Calu3 (cell line): Measurements from ENCODE around the gene FGR. TPM values are rescaled to one million over a fixed set of nuclear protein-coding genes. Genes with fewer than 3 reads are reported as not detected.
"Not testable (repeated sequence)": the region's sequence is repeated elsewhere in the genome, so short reads cannot be mapped to it uniquely, and the experiment has no call there.

Experiments
- BruUV-seq: library from RNA; stranded (reverse); fragments of 400-500 nt; replicated peaks from 2 replicates; lab custom pipeline; 2021; lab: Mats Ljungman, UMichigan
- CTCF ChIA-PET: fragments of 300-600 bp; sonication (Branson Sonifier 250); formaldehyde crosslinking; loops from one replicate; lab custom pipeline; 2022; ENCODE audit warnings: antibody characterized with exemption; lab: Charles Lee
- DNase-seq: peaks from one replicate; pipeline ENCODE4 v3.0.0; 2022
- H3K27ac Mint-ChIP-seq: one replicate; pipeline ENCODE4 v1.8.0; 2022; ENCODE audit warnings: mixed read lengths; ENCODE audit not compliant: unreplicated experiment
- H3K27me3 Mint-ChIP-seq: one replicate; pipeline ENCODE4 v1.8.0; 2022; ENCODE audit warnings: mixed read lengths; ENCODE audit not compliant: unreplicated experiment
- H3K36me3 Mint-ChIP-seq: one replicate; pipeline ENCODE4 v1.8.0; 2022; ENCODE audit warnings: mild to moderate bottlenecking, moderate library complexity, mixed read lengths; ENCODE audit not compliant: insufficient read depth, unreplicated experiment
- H3K4me1 Mint-ChIP-seq: one replicate; pipeline ENCODE4 v1.8.0; 2022; ENCODE audit warnings: mild to moderate bottlenecking, low read depth, mixed read lengths; ENCODE audit not compliant: unreplicated experiment
- H3K4me3 Mint-ChIP-seq: one replicate; pipeline ENCODE4 v1.8.0; 2022; ENCODE audit warnings: mild to moderate bottlenecking, low read depth, moderate library complexity, mixed read lengths; ENCODE audit not compliant: unreplicated experiment
- H3K9me3 Mint-ChIP-seq: one replicate; pipeline ENCODE4 v1.8.0; 2022; ENCODE audit warnings: low read depth, mixed read lengths; ENCODE audit not compliant: unreplicated experiment
- intact Hi-C: fragments of 100-400 bp; cut with micrococcal nuclease; formaldehyde crosslinking; loops from one replicate; pipeline ENCODE4 v1.10.0; 2022; ENCODE audit not compliant: unreplicated experiment
- total RNA-seq: library from RNA; stranded (reverse); gene quantifications from 2 replicates; pipeline ENCODE4 v1.2.3, GENCODE V29; 2022
- TF ChIP-seq, protein P1 (sequence below): fragments of 200-600 bp; IDR thresholded peaks from one replicate; pipeline ENCODE4 v1.8.0; 2022; ENCODE audit warnings: antibody characterized with exemption; ENCODE audit not compliant: unreplicated experiment

FGR gene
- total RNA-seq, 1 experiment from 2014 or later: not detected

DNA sequence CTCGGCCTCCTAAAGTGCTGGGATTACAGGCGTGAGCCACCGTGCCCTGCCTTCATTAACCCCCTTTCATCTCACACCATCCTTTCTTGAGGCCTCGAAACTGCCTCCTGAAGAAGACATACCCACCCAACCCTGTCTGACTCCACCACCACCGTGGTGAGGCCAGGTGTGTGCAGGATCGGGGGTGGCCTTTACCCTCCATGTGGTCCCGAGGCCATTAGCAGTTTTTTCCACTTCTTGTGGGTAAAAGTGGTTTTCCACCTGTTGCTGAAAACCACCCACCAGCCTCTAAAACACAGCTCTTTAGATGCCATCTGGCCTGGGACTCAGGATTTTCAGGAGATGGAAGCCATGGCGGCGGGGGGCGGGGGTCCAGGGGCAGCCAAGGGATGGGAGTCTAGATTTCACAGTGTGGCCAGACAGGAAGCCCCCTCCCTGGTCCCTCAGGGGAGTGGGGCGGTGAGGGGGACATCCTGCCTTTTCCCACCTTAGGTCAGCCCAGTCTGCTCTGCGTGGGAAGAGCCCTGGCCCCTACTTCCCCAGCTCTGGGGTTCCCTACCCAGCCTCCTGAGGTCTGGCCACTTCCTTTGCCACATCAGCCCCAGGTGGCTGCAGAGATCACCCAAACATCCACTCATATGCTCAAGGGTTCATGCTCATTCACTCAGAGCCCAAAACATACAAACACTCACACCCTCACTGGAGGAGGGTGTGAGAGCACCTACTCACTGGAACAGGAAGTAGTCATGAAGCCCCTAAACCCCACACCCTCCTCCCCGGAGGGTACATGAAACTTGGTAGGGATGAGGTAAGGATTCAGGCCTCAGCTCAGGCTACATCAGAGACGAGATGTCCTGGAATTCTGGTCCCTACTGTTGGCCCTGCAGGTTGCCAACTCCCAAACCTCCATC, 2.3 kb downstream of the FGR start:
- Mint-ChIP-seq H3K9me3 (no peaks in the 10 kb centered on the region), H3K4me1 (no peaks in the 10 kb centered on the region), H3K36me3 (no peaks in the 10 kb centered on the region), H3K4me3 (no peak overlapping the region), H3K27ac (no peak overlapping the region), H3K27me3 (peaks cover 83% of the 10 kb centered on the region)
- no TSS peak for BruUV-seq
- no peak for DNase-seq
- intact Hi-C loops: no loop called here
- CTCF ChIA-PET: interaction anchor here (0.7 kb wide), 1 partner anchor 15 kb away, joined by 5 read pairs; no protein-coding TSS in a partner anchor
- TF ChIP-seq, protein P1, sequence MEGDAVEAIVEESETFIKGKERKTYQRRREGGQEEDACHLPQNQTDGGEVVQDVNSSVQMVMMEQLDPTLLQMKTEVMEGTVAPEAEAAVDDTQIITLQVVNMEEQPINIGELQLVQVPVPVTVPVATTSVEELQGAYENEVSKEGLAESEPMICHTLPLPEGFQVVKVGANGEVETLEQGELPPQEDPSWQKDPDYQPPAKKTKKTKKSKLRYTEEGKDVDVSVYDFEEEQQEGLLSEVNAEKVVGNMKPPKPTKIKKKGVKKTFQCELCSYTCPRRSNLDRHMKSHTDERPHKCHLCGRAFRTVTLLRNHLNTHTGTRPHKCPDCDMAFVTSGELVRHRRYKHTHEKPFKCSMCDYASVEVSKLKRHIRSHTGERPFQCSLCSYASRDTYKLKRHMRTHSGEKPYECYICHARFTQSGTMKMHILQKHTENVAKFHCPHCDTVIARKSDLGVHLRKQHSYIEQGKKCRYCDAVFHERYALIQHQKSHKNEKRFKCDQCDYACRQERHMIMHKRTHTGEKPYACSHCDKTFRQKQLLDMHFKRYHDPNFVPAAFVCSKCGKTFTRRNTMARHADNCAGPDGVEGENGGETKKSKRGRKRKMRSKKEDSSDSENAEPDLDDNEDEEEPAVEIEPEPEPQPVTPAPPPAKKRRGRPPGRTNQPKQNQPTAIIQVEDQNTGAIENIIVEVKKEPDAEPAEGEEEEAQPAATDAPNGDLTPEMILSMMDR: no peak

DNA sequence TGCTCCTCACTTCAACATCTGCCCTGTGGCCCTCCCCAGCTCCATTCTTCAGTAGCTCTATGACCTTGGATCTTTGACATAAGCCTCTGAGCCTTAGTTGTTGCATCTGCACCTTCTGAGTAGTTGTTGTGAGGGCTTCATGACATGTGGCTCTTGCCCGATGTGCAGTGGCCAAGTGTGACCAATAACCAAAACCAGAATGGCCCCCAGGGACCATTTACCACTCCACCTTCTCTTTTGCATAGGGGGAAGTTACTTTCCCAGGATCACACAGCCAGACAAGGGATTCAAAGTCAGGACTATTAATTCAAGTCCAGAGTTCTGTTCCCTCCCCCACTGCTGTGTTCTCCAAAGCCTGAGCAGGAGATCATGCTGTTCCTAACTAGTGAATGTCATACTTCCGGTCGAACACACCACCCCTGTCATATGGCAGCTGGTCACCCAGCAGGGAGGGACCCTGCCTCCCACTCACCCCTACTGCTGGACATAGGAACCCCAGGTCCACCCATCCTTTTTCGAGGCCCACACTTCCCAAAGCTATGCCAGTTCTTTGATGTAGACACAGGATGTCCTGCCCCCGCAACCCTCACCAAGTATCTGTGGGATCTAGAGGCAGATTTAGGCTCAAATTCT, 4.0 kb downstream of the FGR start:
- no peak for DNase-seq
- Mint-ChIP-seq H3K27me3 (peaks cover 66% of the 10 kb centered on the region), H3K36me3 (no peaks in the 10 kb centered on the region), H3K4me3 (no peak overlapping the region), H3K9me3 (no peaks in the 10 kb centered on the region), H3K4me1 (no peaks in the 10 kb centered on the region), H3K27ac (no peak overlapping the region)
- CTCF ChIA-PET: no interaction called here
- no TSS peak for BruUV-seq
- TF ChIP-seq, protein P1: no peak
- intact Hi-C loops: no loop called here

DNA sequence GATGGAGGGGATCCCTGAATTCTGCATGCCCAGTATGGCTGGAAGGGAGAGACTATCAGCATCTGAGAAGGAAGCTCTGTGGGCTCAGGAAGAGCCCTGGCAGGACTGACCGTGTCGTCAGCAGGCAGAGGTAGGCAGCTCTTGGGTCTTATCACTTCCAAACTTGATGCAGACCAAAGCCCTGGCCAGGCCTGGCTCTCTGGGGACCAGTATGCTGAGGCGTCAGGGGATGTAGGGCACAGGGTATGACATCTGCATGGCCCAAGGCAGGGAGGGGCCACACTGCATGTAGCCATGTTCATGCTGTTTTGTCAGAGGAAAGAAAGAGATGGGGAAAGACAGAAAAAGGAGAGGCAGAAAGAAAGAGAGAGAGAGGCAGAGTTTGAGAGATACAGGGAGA, 6.3 kb downstream of the FGR start:
- H3K27me3 Mint-ChIP-seq: peaks cover 45% of the 10 kb centered on the region
- H3K9me3 Mint-ChIP-seq: no peaks in the 10 kb centered on the region
- H3K4me1 Mint-ChIP-seq: no peaks in the 10 kb centered on the region
- no peaks in the 10 kb centered on the region for H3K36me3 Mint-ChIP-seq
- BruUV-seq: no TSS peak
- TF ChIP-seq, protein P1: no peak
- no peak overlapping the region for H3K4me3 Mint-ChIP-seq
- no peak overlapping the region for H3K27ac Mint-ChIP-seq
- no peak for DNase-seq
- intact Hi-C loops: no loop called here
- CTCF ChIA-PET: no interaction called here

DNA sequence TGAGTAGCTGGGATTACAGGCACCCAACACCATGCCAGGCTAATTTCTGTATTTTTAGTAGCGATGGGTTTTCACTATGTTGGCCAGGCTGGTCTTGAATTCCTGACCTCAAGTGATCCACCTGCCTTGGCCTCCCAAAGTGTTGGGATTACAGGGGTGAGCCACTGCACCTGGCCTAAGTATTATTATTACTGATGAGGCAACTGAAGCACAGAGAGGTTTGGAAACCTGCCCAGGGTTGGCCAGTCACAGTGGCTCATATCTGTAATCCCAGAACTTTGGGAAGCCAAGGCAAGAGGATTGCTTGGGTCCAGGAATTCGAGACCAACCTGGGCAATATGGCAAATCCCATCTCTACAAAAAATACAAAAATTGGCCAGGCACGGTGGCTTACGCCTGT, 7.3 kb downstream of the FGR start:
- DNase-seq, H3K36me3 Mint-ChIP-seq, H3K9me3 Mint-ChIP-seq, intact Hi-C loops, BruUV-seq, H3K4me1 Mint-ChIP-seq, H3K27ac Mint-ChIP-seq, CTCF ChIA-PET, H3K4me3 Mint-ChIP-seq: not testable (repeated sequence)
- H3K27me3 Mint-ChIP-seq: peaks cover 43% of the 10 kb centered on the region
